ENCODE data around the gene PROK1. TPM values are rescaled to one million over a fixed set of nuclear protein-coding genes. Genes with fewer than 3 reads are reported as not detected.

Gene PROK1
- total and polyA plus RNA-seq, 10 of the 15 experiments (the other 5 are each of a cell fraction or from before 2014, with no cell fraction given), result not detected

- Histone ChIP-seq H3K36me3 (ENCODE audit: control insufficient read depth in 2 of 2, insufficient read depth in 2 of 2, low read length in 1 of 2) (no peaks in the 10 kb centered on the region), H3K9me3 (replicated peaks; ENCODE audit: control insufficient read depth, insufficient read depth, low read length) (no peaks in the 10 kb centered on the region), H3K27me3 (replicated peaks in 1 of 2; ENCODE audit: control insufficient read depth in 2 of 2, insufficient read depth in 2 of 2, low read length in 1 of 2) (no peaks in the 10 kb centered on the region; a peak in 1 of 4 replicates), H3K4me1 (ENCODE audit: control insufficient read depth, insufficient read depth, low read length) (no peaks in the 10 kb centered on the region), H3K79me2 (ENCODE audit: control insufficient read depth, insufficient read depth, low read length) (no peaks in the 10 kb centered on the region), H3K27ac (ENCODE audit: control insufficient read depth, insufficient read depth) (no peak overlapping the region), H3K4me3 (no peak overlapping the region), H3K4me2 (ENCODE audit: control insufficient read depth, insufficient read depth) (no peak overlapping the region), H3K9ac (ENCODE audit: control insufficient read depth, insufficient read depth, low read length) (no peak overlapping the region), H2AFZ (ENCODE audit: control insufficient read depth, low read depth, low read length) (no peak overlapping the region), H4K20me1 (ENCODE audit: control insufficient read depth, insufficient read depth) (no peaks in the 10 kb centered on the region)
- intact Hi-C loops (cut with micrococcal nuclease; ENCODE audit: unreplicated experiment) (no loop called here), in situ Hi-C loops (cut with MboI) (no loop called here)
- BruUV-seq (replicated peaks), result no TSS peak
- FAIRE-seq, result no peak
- POLR2A ChIA-PET, result no interaction called here
- CTCF ChIA-PET, result interaction anchor here (0.6 to 5.9 kb wide), 28 partner anchors 9 to 510 kb away, joined by 3 to 87 read pairs (median 8); partner anchors contain the start of genes AHCYL1 and KCNC4
- 16% methylated on average over 21 of the region's 21 CpGs for WGBS (ENCODE audit: insufficient coverage, insufficient replicate concordance, low lambda C conversion rate, missing lambda C conversion rate)
- RAD21 ChIA-PET (ENCODE audit: unreplicated experiment), result interaction anchor here (0.9 to 2.8 kb wide), 10 partner anchors 16 to 301 kb away, joined by 3 to 22 read pairs (median 4); partner anchors contain the start of genes KCNC4 and RBM15
- no peak for ATAC-seq
- DNase-seq (ENCODE audit: low read depth, low spot score), result no peak
- SMC1A ChIA-PET (ENCODE audit: uncharacterized antibody, unreplicated experiment), result interaction anchor here (1.4 to 3.5 kb wide), 9 partner anchors 29 to 403 kb away, joined by 4 to 28 read pairs (median 8); no protein-coding TSS in a partner anchor
- TF ChIP-seq PBX3 (IDR thresholded peaks at IDR 0.05; ENCODE audit: insufficient replicate concordance, low read depth, low read length) (no peak), BCLAF1 (IDR thresholded peaks at IDR 0.05) (no peak), SREBF1 (IDR thresholded peaks at IDR 0.05; ENCODE audit: low read length) (no peak), IKZF1 (conservative IDR thresholded peaks at IDR 0.05) (no peak), EP300 (IDR thresholded peaks at IDR 0.05; ENCODE audit: borderline replicate concordance in 1 of 2, control insufficient read depth in 1 of 2, low read depth in 2 of 2, low read length in 2 of 2) (no peak), SREBF2 (IDR thresholded peaks at IDR 0.05; ENCODE audit: low read length) (no peak), SIN3A (IDR thresholded peaks at IDR 0.05; ENCODE audit: low read depth, low read length) (no peak), CREM (IDR thresholded peaks at IDR 0.05; ENCODE audit: low read depth) (no peak), BHLHE40 (IDR thresholded peaks at IDR 0.05; ENCODE audit: borderline replicate concordance in 1 of 2, low read depth in 2 of 2, low read length in 1 of 2) (no peak), ZNF24 (IDR thresholded peaks at IDR 0.05) (no peak), SRF (IDR thresholded peaks at IDR 0.05; ENCODE audit: low read depth in 2 of 2, low read length in 2 of 2) (no peak), POLR2AphosphoS5 (IDR thresholded peaks at IDR 0.05; ENCODE audit: low read length) (no peak), SMARCA5 (IDR thresholded peaks at IDR 0.05) (no peak)
These were observed 43.8 kb downstream of the PROK1 start for GRCh38 chr1:110494522-110495406.
